ENCODE measurements around the gene LIMS2. TPM values are rescaled to one million over a fixed set of nuclear protein-coding genes. Genes with fewer than 3 reads are reported as not detected.

The LIMS2 gene
- total RNA-seq, 1 experiment from 2014 or later = 0.53 TPM

DNA sequence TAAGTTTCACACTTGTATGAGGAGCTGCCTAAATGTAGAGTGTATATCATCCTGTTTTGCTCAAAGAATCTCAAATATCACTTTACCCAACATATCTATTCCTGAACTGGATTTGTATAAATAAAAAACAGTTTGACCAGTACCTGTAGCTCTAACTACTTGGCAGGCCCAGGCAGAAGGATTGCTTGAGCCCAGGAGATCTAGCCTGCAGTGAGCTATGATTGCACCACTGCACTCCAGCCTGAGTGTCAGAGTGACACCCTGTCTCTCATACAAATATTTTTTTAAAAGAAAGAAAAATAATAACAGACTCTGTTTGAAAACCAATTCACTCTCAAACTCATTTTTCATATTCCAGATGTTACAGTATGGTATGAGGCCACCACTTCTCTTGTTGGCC lies 7.7 kb upstream of the LIMS2 start:
- peaks cover under 1% of the 10 kb centered on the region; the same call in 1 of the 2 replicates for H3K27me3 ChIP-seq
- DNase-seq = no peak
- no peaks in the 10 kb centered on the region; the same call in 1 of the 2 replicates for H3K9me3 ChIP-seq
- H3K36me3 ChIP-seq = no peaks in the 10 kb centered on the region
- no peak overlapping the region for H3K4me3 ChIP-seq

DNA sequence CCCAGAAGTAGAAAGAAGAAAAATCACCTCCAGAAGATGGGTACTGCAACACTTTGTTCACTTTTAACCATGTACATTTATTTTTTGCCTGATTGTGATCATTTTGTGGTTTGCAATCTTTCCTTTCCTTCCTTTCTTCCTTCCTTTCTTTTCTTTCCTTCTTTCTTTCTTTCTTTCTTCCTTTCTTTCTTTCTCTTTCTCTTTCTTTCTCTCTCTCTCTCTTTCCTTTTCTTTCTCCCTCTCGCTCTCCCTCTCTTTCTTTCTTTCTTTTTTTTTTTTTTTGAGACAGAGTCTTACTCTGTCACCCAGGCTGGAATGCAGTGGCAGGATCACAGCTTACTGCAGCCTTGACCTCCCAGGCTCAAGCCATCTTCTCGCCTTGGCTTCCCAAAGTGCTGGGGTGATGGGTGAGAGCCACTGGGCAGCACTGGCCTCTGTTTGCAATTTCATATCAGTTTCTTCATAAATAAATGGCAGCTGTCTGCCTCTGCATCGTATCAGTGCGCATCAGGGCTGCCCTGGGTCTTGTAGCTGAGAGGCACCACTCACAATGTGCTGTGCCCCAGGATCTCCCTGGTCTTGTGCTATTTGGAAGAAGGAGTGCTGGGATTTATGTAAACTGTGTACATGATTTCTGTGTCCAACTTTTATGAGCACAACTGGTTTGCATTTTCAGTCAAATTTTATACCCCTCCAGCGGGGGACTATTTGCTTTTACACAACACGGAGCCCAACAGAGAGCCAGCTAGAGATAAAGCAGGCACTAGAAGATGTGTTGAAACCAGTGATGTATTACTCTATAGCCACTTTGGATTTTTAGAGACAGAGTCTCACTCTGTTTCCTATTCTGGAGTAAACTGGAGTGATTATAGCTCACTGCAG lies 6.9 kb upstream of the LIMS2 start:
- Histone ChIP-seq H3K27me3 (no peaks in the 10 kb centered on the region), H3K36me3 (no peaks in the 10 kb centered on the region), H3K4me3 (no peak overlapping the region), H3K9me3 (no peaks in the 10 kb centered on the region)
- no peak for DNase-seq

DNA sequence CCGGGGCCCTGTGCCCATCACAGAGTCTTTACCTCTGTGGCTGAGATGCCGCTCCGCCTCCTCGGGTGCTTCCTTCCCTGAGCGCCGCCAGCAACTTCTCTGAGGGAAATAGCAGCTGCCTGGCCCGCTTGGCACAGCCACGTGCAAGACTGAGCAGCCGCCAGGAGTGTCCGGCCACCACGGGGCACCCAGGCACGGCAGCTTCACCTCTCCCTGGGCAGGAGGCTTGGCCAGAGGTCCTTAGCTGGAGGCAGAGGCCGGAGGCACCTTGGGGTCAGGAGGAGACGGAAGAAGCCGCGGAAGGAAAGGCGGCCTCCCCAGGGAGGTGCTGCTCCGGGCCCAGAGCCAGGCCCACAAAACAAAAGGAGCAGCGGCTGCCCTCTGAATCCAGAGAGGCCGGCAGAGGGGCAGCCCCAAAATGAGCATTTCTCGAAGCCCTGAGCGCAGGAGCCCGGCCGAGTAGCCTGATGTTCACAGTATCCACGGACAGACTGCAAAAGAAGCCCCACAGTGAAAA lies 6.0 kb upstream of the LIMS2 start:
- Histone ChIP-seq H3K4me3 (no peak overlapping the region), H3K27me3 (no peaks in the 10 kb centered on the region), H3K9me3 (no peaks in the 10 kb centered on the region), H3K36me3 (no peaks in the 10 kb centered on the region)
- DNase-seq = no peak

DNA sequence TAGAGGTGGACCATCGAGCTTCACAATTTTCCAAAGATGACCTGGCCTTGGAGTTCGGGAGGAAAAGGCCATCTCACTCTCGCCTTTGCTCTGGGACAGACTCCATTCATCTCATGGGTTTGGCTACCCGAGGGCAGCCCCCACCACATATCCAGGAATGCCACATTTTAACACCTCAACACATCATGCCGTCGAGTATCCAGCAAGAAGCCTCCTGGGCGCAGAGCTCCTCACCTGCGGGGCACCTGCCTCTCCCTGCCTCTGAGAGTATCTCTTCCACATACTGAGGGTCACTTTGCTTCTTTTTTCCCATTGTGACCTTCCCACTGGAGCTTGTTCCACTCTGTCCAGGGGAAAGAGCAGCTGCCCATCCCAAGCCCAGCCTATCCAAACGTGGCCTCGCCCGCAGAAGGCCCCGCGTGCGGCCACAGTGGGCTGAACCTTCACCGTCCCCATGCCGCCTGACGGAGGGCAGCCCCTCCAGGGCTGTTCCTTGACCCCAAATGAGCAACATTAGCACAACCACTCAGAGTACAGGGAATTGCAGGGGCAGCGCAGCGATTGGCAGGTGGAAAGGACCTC lies 5.5 kb upstream of the LIMS2 start:
- DNase-seq = no peak
- no peaks in the 10 kb centered on the region for H3K9me3 ChIP-seq
- no peaks in the 10 kb centered on the region for H3K27me3 ChIP-seq
- no peak overlapping the region for H3K4me3 ChIP-seq
- H3K36me3 ChIP-seq = no peaks in the 10 kb centered on the region

DNA sequence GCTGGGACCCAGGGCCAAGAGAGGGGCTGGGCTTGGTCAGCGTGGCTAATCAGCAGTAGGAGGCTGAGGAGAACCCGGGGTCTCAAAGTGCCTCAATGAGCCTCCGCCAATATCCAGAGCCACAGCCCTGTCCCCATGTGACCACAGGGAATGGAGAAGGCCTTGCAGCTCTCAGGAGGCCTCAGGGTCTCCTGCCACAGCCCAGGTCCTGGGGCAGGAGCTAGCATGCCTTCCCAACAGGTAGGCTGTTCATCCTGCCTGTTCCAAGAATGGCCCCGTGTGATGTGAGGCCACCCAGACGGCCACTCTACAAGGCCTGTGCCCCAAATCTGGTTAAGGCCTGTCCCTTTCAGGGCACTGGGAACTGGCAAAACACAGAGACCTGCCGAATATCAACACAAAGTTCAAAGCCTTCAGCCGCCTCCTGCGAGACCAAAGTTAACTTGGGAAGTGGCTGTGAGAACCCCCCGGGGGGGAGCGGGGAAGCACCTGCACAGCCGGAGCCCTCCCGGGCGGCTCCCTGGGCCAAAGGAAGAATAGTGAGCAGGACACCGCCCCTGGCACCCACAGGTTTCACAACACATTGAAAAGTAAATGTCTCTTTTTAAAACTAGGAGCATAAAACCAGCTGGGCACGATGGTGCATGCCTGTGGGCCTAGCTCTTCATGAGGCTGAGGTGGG lies 4.5 kb upstream of the LIMS2 start:
- no peaks in the 10 kb centered on the region for H3K36me3 ChIP-seq
- no peaks in the 10 kb centered on the region for H3K27me3 ChIP-seq
- H3K4me3 ChIP-seq = no peak overlapping the region
- H3K9me3 ChIP-seq = no peaks in the 10 kb centered on the region
- no peak for DNase-seq

DNA sequence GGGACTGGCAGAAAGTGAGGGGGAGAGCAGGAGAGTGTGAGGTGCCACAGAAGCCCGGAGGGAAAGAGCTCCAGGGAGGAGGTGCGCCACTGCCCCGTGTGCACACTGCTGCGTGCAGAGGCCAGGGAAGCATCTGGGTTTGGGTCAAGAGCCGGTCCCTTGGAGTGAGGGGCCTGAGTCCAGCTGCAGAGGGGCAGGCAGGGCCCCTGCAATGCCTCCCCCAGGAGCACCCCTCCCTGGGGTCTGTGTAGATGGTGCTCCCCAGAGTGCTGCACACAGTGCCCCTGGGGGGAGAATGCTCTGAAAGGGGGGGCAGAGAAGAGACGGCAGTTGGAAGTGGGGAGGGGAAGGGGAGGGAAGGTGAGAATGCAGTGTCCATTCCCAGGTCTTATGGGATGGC lies 3.7 kb upstream of the LIMS2 start:
- H3K9me3 ChIP-seq = no peaks in the 10 kb centered on the region
- DNase-seq = no peak
- no peaks in the 10 kb centered on the region for H3K27me3 ChIP-seq

DNA sequence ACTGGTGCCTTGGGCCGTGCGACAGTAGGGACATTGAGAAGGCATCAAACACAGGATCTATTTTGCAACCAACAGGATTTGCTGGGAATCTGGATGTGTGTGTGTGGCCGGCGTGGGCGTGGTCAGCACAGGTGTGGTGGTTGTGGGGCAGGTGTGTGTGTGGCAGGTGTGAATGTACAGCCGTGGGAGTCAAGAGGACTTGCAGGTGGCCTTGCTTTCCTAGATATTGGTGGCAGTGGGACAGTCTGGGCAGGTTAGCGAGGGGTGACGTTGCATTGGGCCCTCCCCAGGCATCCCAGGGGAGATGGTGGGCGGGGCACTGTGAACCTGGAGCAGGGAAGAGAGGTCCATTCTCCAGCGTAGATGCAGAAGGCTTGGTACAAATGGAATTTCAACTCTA lies 3.2 kb upstream of the LIMS2 start:
- no peaks in the 10 kb centered on the region for H3K9me3 ChIP-seq
- H3K27me3 ChIP-seq = no peaks in the 10 kb centered on the region
- no peaks in the 10 kb centered on the region for H3K36me3 ChIP-seq
- no peak overlapping the region for H3K4me3 ChIP-seq
- DNase-seq = no peak

More for the DNA sequence above, 3.7 kb upstream of the LIMS2 start:
- H3K4me3 ChIP-seq = no peak overlapping the region
- no peaks in the 10 kb centered on the region for H3K36me3 ChIP-seq

DNA sequence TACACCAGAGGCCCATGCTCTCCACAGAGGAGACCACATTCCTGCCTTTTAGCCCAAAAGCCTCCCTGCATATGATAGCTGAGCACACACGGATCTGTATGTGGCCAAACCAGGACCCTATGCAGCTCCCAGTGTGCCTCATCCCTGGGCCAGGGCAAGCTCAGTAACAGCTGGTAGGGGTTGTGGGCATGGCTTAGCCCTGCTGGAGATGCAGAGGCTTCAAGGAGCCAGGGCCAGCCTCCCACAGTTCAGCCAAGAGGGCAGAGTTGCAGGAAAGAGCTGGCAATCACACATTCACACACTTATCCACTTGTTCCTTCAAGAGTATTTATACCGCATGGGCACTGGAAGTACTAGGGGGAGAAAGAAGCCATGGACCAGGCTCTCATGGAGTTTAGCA lies 1.6 kb upstream of the LIMS2 start:
- Histone ChIP-seq H3K9me3 (no peaks in the 10 kb centered on the region), H3K4me3 (no peak overlapping the region), H3K27me3 (no peaks in the 10 kb centered on the region), H3K36me3 (no peaks in the 10 kb centered on the region)
- DNase-seq = no peak

DNA sequence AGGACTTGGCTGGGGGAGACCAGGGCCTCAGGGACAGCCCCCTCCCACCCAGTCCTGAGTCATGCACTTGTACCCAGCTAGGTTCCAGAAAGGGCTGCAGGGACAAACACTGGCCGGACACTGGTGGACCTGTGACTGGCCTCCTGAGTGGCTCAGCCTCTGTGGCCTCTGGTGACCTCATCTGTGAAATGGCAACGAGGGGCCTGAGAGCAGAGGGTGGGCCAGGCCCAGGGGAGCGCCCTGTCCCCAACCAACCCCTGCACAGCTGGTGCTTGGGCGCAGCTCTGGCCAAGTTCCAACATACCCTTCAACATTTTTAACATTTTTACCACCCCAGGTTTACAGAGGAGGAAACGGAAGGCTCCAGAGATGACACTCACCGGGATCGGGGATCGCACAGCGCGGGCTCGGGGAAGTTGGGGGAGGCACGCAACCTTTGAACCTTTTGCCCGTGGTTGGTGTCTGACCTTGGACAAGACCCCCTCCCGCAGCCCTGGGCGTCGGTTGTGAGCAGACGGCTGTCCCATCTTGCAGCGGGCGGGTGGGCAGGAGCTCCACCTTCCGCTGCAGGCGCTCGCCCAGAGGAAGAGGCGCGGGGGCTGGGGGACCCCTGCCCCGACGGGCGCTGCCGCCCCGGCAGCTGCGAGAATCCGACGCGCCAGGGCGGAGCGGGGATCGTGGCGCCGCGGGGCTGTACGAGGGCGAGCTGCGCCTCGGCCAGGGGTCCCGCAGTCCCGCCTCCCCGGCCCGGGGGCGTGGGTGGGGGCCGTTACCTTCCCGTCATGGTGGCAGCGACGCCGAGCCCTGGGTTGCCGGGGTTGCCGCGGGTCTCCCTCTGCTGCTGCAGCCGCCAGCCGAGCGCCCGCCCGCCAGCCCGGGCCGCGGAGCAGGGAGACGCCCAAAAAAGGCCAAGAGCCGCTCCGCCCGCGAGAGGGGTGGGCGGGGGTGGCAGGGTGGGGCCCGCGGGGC lies 805 bp downstream of the LIMS2 start:
- Histone ChIP-seq H3K9me3 (no peaks in the 10 kb centered on the region), H3K27me3 (no peaks in the 10 kb centered on the region), H3K4me3 (peak overlapping the region; percentile 24; the same call in 1 of the 2 replicates), H3K36me3 (no peaks in the 10 kb centered on the region)
- DNase-seq = peak; percentile 42

DNA sequence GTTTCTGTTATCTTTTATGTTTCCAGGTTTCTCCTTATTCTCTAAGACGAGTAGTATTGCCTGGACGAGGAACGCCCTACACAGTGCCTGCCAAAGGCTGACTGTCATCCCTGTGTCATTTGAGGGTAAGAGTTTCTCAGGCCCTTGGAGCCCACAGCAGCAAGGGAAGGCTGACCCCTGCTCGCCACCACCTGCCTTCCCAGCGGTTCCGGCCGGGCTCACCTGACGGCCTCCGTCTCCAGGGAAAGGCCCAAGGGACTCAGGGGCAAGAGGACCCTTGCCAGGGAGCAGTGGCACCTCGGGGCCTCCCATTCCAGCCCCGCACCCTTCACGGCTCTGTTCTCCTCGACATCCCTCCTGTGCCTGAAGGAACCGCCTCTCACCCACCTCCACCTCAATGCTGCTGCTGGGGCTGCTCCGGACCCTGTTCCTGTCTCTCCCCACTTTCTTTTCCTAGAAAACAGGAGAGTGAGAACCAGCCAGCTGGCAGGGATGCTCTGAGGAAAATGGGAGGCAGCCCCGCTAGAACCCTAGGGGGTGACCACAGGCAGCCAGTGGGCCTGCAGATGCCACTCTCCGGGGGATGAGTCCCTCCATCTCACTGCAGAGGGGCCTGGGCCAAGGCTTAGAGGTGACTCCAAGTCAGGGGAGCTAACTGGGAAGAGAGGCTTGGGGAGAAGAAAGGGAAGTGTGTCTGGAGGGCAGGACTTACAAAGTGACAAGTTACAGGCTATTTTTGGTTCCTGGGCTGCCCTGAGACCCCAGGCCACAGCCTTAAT lies 1.9 kb downstream of the LIMS2 start:
- Histone ChIP-seq H3K36me3 (no peaks in the 10 kb centered on the region), H3K4me3 (no peak overlapping the region), H3K27me3 (no peaks in the 10 kb centered on the region), H3K9me3 (no peaks in the 10 kb centered on the region)
- DNase-seq = no peak

DNA sequence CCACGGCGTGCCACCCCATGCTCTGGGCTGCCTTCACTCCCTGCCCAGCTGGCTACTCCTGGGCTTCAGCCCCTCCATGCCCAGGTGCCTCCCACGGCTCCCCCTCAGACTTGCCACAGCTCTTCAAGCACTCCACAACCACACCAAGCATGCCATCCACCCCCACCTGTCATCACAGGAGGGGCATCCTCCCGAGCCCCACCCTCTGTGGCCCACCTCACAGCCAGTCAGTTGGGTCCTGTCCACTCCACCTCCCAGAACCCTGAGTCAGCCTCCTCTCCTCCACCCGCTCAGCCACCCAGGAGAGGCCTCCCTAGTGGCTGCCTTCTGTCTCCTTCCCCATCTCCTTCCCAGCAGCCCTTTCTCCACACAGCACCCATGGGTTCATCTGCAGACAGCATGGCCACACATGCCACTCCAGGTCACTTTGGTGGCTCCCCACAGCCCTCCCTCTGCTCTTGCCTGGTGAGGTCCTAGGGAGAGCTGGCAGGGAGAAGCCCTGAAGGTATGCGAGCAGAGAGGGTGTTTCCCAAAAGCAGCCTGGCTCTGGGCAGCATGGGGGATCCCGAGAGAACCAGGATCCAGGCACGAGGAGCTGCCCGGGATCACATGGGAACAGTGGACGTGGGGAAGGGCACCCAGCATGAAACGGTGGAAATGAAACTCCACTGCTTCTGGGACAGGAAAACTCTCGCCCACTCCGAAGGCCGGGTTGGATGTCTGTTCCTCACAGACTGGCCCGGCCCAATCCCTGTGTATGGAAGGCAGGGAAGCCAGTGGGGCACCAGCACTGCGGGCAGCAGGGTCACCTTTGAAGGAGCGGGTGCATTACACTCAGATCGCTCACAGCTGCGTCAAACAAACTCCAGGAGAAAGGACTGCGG lies 2.7 kb downstream of the LIMS2 start:
- DNase-seq = no peak
- Histone ChIP-seq H3K4me3 (no peak overlapping the region), H3K27me3 (no peaks in the 10 kb centered on the region)

DNA sequence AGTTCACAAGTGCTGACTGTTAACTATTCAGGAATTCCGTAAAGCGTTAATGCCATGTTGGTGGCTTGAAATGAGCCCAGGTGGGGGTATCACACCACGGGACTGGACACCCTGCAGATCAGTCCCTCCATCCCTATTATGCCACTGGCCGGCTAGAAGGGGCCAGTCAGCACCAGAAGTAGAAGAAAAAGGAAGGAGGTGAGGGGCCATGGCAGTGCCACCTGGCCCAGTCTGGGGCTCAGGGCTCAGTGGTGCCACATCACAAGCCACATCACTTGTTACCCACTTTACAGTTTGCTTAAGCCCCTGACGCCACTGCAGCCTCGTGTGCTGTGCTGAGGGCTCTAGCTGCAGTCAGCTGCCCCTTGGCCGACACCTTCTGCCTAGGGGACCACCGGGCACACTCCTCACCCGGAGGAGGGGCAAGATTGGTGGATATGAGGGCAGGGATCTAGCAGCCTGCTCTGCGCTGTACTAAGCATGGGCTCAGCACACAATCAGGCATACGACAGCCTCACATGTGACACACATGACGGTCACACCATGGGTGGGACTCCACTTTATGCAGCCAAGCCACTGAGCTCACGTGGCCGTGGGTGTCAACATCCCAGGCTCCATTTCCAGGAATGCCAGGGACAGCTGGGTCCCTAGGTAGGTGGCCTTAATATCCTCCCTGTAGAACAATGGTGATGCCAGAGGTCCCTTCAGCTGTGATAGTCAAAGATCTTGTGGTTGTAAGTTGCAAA lies 3.6 kb downstream of the LIMS2 start:
- no peak for DNase-seq

More for the DNA sequence above, 2.7 kb downstream of the LIMS2 start:
- Histone ChIP-seq H3K36me3 (no peaks in the 10 kb centered on the region), H3K9me3 (peaks cover 4% of the 10 kb centered on the region; the same call in 1 of the 2 replicates)

DNA sequence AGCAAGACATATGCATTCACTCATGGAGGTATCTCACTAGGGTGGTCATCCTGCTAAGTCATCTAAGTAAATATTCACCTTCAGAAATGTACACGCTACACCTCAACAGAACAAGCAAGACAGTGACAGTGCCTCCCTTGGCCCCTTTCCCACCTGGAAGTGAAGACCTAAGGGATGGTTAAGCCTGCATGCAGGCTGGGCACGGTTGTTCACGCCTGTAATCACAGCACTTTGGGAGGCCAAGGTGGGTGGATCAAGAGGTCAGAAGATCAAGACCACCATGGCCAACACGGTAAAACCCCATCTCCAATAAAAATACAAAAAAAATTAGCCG lies 4.4 kb downstream of the LIMS2 start:
- Histone ChIP-seq H3K27me3 (no peaks in the 10 kb centered on the region), H3K4me3 (no peak overlapping the region), H3K36me3 (no peaks in the 10 kb centered on the region), H3K9me3 (peaks cover 4% of the 10 kb centered on the region; the same call in 1 of the 2 replicates)
- DNase-seq = no peak

More for the DNA sequence above, 3.6 kb downstream of the LIMS2 start:
- Histone ChIP-seq H3K27me3 (no peaks in the 10 kb centered on the region), H3K9me3 (peaks cover 4% of the 10 kb centered on the region; the same call in 1 of the 2 replicates), H3K4me3 (no peak overlapping the region), H3K36me3 (no peaks in the 10 kb centered on the region)

Data from MG63 (cell line).